ENCODE measurements around the gene RRN3. TPM values are rescaled to one million over a fixed set of nuclear protein-coding genes. Genes with fewer than 3 reads are reported as not detected.
"Not testable (repeated sequence)": the region's sequence is repeated elsewhere in the genome, so short reads cannot be mapped to it uniquely, and the experiment has no call there.

RRN3 gene
- total RNA-seq, 2 experiments from 2014 or later: 25.5 to 39.4 TPM

GRCh38 chr16:15023381-15024077 lies 70.5 kb downstream of the RRN3 start:
- CTCF ChIA-PET; ATAC-seq; H3K9me3 Mint-ChIP-seq (ENCODE audit: low read depth); H3K27me3 Mint-ChIP-seq; H3K4me3 Mint-ChIP-seq; DNase-seq; H3K27ac Mint-ChIP-seq; H3K4me1 Mint-ChIP-seq: not testable (repeated sequence)
- H3K36me3 Mint-ChIP-seq: peaks cover 14% of the 10 kb centered on the region

GRCh38 chr16:15022194-15022593 lies 71.9 kb downstream of the RRN3 start:
- ATAC-seq (peak; percentile 99), DNase-seq (peak; percentile 72)
- H3K36me3 Mint-ChIP-seq: peaks cover 16% of the 10 kb centered on the region
- CTCF ChIA-PET: interaction anchor here (1.7 kb wide), 1 partner anchor 34 kb away, joined by 5 read pairs; the partner anchor contains the start of gene NTAN1
- not testable (repeated sequence) for H3K27me3 Mint-ChIP-seq; H3K4me3 Mint-ChIP-seq; H3K4me1 Mint-ChIP-seq; H3K9me3 Mint-ChIP-seq (ENCODE audit: low read depth)
- peak overlapping the region; percentile 26 for H3K27ac Mint-ChIP-seq

- H3K4me1 Mint-ChIP-seq; H3K27me3 Mint-ChIP-seq; H3K9me3 Mint-ChIP-seq (ENCODE audit: low read depth); DNase-seq; H3K27ac Mint-ChIP-seq; ATAC-seq; H3K4me3 Mint-ChIP-seq: not testable (repeated sequence)
- peaks cover 19% of the 10 kb centered on the region for H3K36me3 Mint-ChIP-seq
- CTCF ChIA-PET: interaction anchor here (1.7 kb wide), 1 partner anchor 35 kb away, joined by 5 read pairs; the partner anchor contains the start of gene NTAN1
These were observed 72.6 kb downstream of the RRN3 start for GRCh38 chr16:15021429-15021828.

- peak overlapping the region; percentile 52 for H3K27ac Mint-ChIP-seq
- H3K4me1 Mint-ChIP-seq: peaks cover 19% of the 10 kb centered on the region
- DNase-seq; CTCF ChIA-PET; H3K4me3 Mint-ChIP-seq; H3K9me3 Mint-ChIP-seq (ENCODE audit: low read depth); H3K27me3 Mint-ChIP-seq; ATAC-seq: not testable (repeated sequence)
- H3K36me3 Mint-ChIP-seq: peaks cover 16% of the 10 kb centered on the region
These were observed 77.0 kb downstream of the RRN3 start for GRCh38 chr16:15016951-15017580.

- H3K4me3 Mint-ChIP-seq; H3K9me3 Mint-ChIP-seq (ENCODE audit: low read depth); ATAC-seq; H3K27ac Mint-ChIP-seq; H3K27me3 Mint-ChIP-seq; DNase-seq; CTCF ChIA-PET: not testable (repeated sequence)
- Mint-ChIP-seq H3K4me1 (peaks cover 18% of the 10 kb centered on the region), H3K36me3 (peaks cover 19% of the 10 kb centered on the region)
These were observed 77.7 kb downstream of the RRN3 start for GRCh38 chr16:15016354-15016753.

GRCh38 chr16:15015671-15016070 lies 78.4 kb downstream of the RRN3 start:
- CTCF ChIA-PET; DNase-seq; ATAC-seq; H3K27me3 Mint-ChIP-seq; H3K4me3 Mint-ChIP-seq; H3K9me3 Mint-ChIP-seq (ENCODE audit: low read depth); H3K27ac Mint-ChIP-seq: not testable (repeated sequence)
- Mint-ChIP-seq H3K4me1 (peaks cover 18% of the 10 kb centered on the region), H3K36me3 (peaks cover 24% of the 10 kb centered on the region)

GRCh38 chr16:15012941-15013340 lies 81.1 kb downstream of the RRN3 start:
- H3K9me3 Mint-ChIP-seq (ENCODE audit: low read depth); ATAC-seq; H3K4me3 Mint-ChIP-seq; DNase-seq; H3K27ac Mint-ChIP-seq; H3K27me3 Mint-ChIP-seq; CTCF ChIA-PET: not testable (repeated sequence)
- H3K4me1 Mint-ChIP-seq: peaks cover 18% of the 10 kb centered on the region
- peaks cover 24% of the 10 kb centered on the region for H3K36me3 Mint-ChIP-seq

Small RNA genes lying within 50 kb of the gene (microRNA-seq; reads per million reads assigned to microRNA genes)
- gene MIR1972-1: not detected
- gene MIR6511B2: not detected

Other genes with a start within 250 kb of the RRN3 start
- 100 to 1,000 TPM; 109 to 133 TPM for gene NPIPA1, start 156.8 kb downstream of the RRN3 start, total RNA-seq
- gene PDXDC1, start 119.2 kb downstream of the RRN3 start, total RNA-seq: 10 to 100 TPM; 47.0 to 58.7 TPM
- gene NTAN1, start 38.2 kb downstream of the RRN3 start, total RNA-seq: 10 to 100 TPM; 44.3 to 44.9 TPM

Data from activated CD8-positive, alpha-beta memory T cell treated with anti-CD3 and anti-CD28 coated beads, Interleukin-2, amount 10 ng/mL, durations not matched to agents 7 days and 5 days (primary cell).